HEK293T (cell line): ENCODE results near the gene RRH.

ENCODE experiments used
- ARNT ChIP-seq: fragments of 450-650 bp; IDR thresholded peaks from 2 replicates; pipeline ENCODE4 v1.6.1; 2017; ENCODE audit warnings: mild to moderate bottlenecking
- BHLHE40 ChIP-seq: fragments of 450-650 bp; IDR thresholded peaks from 2 replicates; pipeline ENCODE4 v1.6.1; 2016; ENCODE audit warnings: mild to moderate bottlenecking, moderate library complexity, borderline replicate concordance
- CTBP1 ChIP-seq: fragments of 450-650 bp; IDR thresholded peaks from 2 replicates; pipeline ENCODE4 v1.6.1; 2016; ENCODE audit warnings: borderline replicate concordance
- ELF4 ChIP-seq: fragments of 450-650 bp; IDR thresholded peaks from 2 replicates; pipeline ENCODE4 v1.6.1; 2017; ENCODE audit warnings: antibody characterized with exemption
- FOXA1 ChIP-seq: fragments of 450-650 bp; IDR thresholded peaks from 2 replicates; pipeline ENCODE4 v1.6.1; 2016; ENCODE audit warnings: mild to moderate bottlenecking
- FOXK2 ChIP-seq: fragments of 450-650 bp; IDR thresholded peaks from 2 replicates; pipeline ENCODE4 v1.6.1; 2016; ENCODE audit warnings: mild to moderate bottlenecking
- FOXM1 ChIP-seq: fragments of 450-650 bp; IDR thresholded peaks from 2 replicates; pipeline ENCODE4 v1.6.1; 2017; ENCODE audit warnings: mild to moderate bottlenecking, borderline replicate concordance
- HDGF ChIP-seq: fragments of 450-650 bp; IDR thresholded peaks from 2 replicates; pipeline ENCODE4 v1.6.1; 2017; ENCODE audit warnings: antibody characterized with exemption, borderline replicate concordance
- LEF1 ChIP-seq: fragments of 450-650 bp; IDR thresholded peaks from 2 replicates; pipeline ENCODE4 v1.6.1; 2017; ENCODE audit warnings: mild to moderate bottlenecking, borderline replicate concordance
- NFRKB ChIP-seq: fragments of 450-650 bp; IDR thresholded peaks from 2 replicates; pipeline ENCODE4 v1.6.1; 2016; ENCODE audit warnings: mild to moderate bottlenecking, moderate library complexity
- SP1 ChIP-seq: fragments of 450-650 bp; IDR thresholded peaks from 2 replicates; pipeline ENCODE4 v1.6.1; 2017
- TARDBP ChIP-seq: fragments of 450-650 bp; IDR thresholded peaks from 2 replicates; pipeline ENCODE4 v1.6.1; 2016
- ZNF384 ChIP-seq: fragments of 450-650 bp; IDR thresholded peaks from 2 replicates; pipeline ENCODE4 v1.6.1; 2016

- no peak for TF ChIP-seq ELF4
- no peak for TF ChIP-seq TARDBP
- TF ChIP-seq FOXA1: no peak
- TF ChIP-seq NFRKB: no peak
- TF ChIP-seq FOXK2: no peak
- no peak for TF ChIP-seq HDGF
- TF ChIP-seq FOXM1: no peak
- TF ChIP-seq SP1: no peak
- no peak for TF ChIP-seq ARNT
- no peak for TF ChIP-seq BHLHE40
- TF ChIP-seq ZNF384: no peak
- no peak for TF ChIP-seq LEF1
- no peak for TF ChIP-seq CTBP1
These were observed 40.0 kb upstream of the RRH start for GRCh38 chr4:109787807-109788206.
